A673 (cell line): ENCODE measurements around the gene IKBIP. TPM values are rescaled to one million over a fixed set of nuclear protein-coding genes. Genes with fewer than 3 reads are reported as not detected.

ENCODE experiments used
- BruUV-seq: library from RNA; stranded (reverse); fragments of 400-500 nt; replicated peaks from 2 replicates; lab custom pipeline; 2021; lab: Mats Ljungman, UMichigan
- CTCF ChIA-PET: fragments of 300-600 bp; sonication (Branson Sonifier 250); formaldehyde crosslinking; loops from one replicate; lab custom pipeline; 2022; ENCODE audit warnings: antibody characterized with exemption; lab: Charles Lee
- POLR2A ChIA-PET: fragments of 300-600 bp; sonication (Branson Sonifier 250); formaldehyde crosslinking; loops from one replicate; lab custom pipeline; 2022; ENCODE audit warnings: antibody characterized with exemption; ENCODE audit not compliant: low non-redundant PET; lab: Charles Lee
- DNase-seq: peaks from one replicate; pipeline ENCODE4 v3.0.0-alpha.2; 2015; ENCODE audit warnings: low spot score
- H3K27ac ChIP-seq: fragments of 200-600 bp; sonication (generic); 2 replicates; pipeline ENCODE4 v1.5.1; 2016; ENCODE audit warnings: mixed run types, low read depth, mild to moderate bottlenecking, mixed read lengths, antibody characterized with exemption, low read length; ENCODE audit not compliant: poor library complexity, severe bottlenecking
- H3K27me3 ChIP-seq: fragments of 200-600 bp; sonication (generic); replicated peaks from 2 replicates; pipeline ENCODE4 v1.6.1; 2017; ENCODE audit warnings: mixed run types, low read depth, mild to moderate bottlenecking, mixed read lengths, antibody characterized with exemption, low read length; ENCODE audit not compliant: insufficient read depth, poor library complexity
- H3K36me3 ChIP-seq: fragments of 200-600 bp; sonication (generic); 2 replicates; pipeline ENCODE4 v1.6.1; 2016; ENCODE audit warnings: mixed run types, mild to moderate bottlenecking, mixed read lengths, antibody characterized with exemption, low read length; ENCODE audit not compliant: insufficient read depth, poor library complexity, severe bottlenecking
- H3K4me1 ChIP-seq: fragments of 200-600 bp; sonication (generic); 2 replicates; pipeline ENCODE4 v1.6.1; 2017; ENCODE audit warnings: mixed run types, mild to moderate bottlenecking, mixed read lengths, antibody characterized with exemption, low read length; ENCODE audit not compliant: insufficient read depth, poor library complexity, severe bottlenecking
- H3K4me3 ChIP-seq: fragments of 200-600 bp; sonication (generic); 2 replicates; pipeline ENCODE4 v1.5.1; 2016; ENCODE audit warnings: low read depth, mixed run types, mild to moderate bottlenecking, mixed read lengths, low read length; ENCODE audit not compliant: poor library complexity, severe bottlenecking
- H3K9me3 ChIP-seq: fragments of 200-600 bp; sonication (generic); 2 replicates; pipeline ENCODE4 v1.6.1; 2016; ENCODE audit warnings: mixed run types, low read depth, mild to moderate bottlenecking, mixed read lengths, antibody characterized with exemption, low read length; ENCODE audit not compliant: poor library complexity, severe bottlenecking
- EZH2 ChIP-seq: fragments of 200-600 bp; sonication (generic); IDR thresholded peaks from 2 replicates; pipeline ENCODE4 v1.6.1; 2017; ENCODE audit warnings: borderline replicate concordance, low read depth, mild to moderate bottlenecking, mixed read lengths, antibody characterized with exemption, low read length; ENCODE audit not compliant: poor library complexity, severe bottlenecking
- intact Hi-C: fragments of 100-400 bp; cut with micrococcal nuclease; formaldehyde crosslinking; loops from one replicate; pipeline ENCODE4 v1.10.0; 2022; ENCODE audit not compliant: unreplicated experiment
- total RNA-seq: library from RNA; stranded (reverse); gene quantifications from 2 replicates; pipeline ENCODE4 v1.2.3, GENCODE V29; 2021
- TF ChIP-seq, protein P1 (sequence below): fragments of 300-800, 200-600 bp; sonication (generic); conservative IDR thresholded peaks from 2 replicates; pipeline ENCODE4 v1.5.1; 2017; ENCODE audit warnings: low read depth, mild to moderate bottlenecking, antibody characterized with exemption, low read length, moderate library complexity, mixed read lengths

Gene IKBIP
- total RNA-seq, 1 experiment from 2014 or later = 23.2 TPM

DNA sequence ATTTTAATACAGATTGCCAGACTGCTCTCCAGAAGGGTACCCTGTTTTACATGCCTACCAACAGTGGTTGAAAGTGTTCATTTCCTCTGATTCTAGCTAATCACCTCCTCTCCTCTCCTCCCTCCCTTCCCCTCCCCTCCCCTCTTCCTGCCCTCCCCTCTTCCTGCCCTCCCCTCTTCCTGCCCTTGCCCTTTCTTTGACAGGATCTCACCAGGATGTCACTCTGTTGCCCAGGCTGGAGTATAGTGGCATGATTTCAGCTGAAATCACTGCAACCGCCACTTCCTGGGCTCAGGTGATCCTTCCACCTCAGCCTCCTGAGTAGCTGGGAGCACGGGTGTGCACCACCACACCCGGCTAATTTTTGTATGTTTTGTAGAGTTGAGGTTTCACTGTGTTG, 25.2 kb upstream of the IKBIP start:
- CTCF ChIA-PET = no interaction called here
- TF ChIP-seq, protein P1, sequence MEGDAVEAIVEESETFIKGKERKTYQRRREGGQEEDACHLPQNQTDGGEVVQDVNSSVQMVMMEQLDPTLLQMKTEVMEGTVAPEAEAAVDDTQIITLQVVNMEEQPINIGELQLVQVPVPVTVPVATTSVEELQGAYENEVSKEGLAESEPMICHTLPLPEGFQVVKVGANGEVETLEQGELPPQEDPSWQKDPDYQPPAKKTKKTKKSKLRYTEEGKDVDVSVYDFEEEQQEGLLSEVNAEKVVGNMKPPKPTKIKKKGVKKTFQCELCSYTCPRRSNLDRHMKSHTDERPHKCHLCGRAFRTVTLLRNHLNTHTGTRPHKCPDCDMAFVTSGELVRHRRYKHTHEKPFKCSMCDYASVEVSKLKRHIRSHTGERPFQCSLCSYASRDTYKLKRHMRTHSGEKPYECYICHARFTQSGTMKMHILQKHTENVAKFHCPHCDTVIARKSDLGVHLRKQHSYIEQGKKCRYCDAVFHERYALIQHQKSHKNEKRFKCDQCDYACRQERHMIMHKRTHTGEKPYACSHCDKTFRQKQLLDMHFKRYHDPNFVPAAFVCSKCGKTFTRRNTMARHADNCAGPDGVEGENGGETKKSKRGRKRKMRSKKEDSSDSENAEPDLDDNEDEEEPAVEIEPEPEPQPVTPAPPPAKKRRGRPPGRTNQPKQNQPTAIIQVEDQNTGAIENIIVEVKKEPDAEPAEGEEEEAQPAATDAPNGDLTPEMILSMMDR = no peak
- TF ChIP-seq EZH2 = no peak
- DNase-seq = peak; percentile 7
- no peaks in the 10 kb centered on the region for H3K27me3 ChIP-seq
- POLR2A ChIA-PET = no interaction called here
- no peaks in the 10 kb centered on the region for H3K9me3 ChIP-seq
- BruUV-seq = no TSS peak
- H3K27ac ChIP-seq = no peak overlapping the region
- H3K36me3 ChIP-seq = peaks cover 9% of the 10 kb centered on the region
- no peak overlapping the region for H3K4me3 ChIP-seq
- intact Hi-C loops = no loop called here
- H3K4me1 ChIP-seq = no peaks in the 10 kb centered on the region

GRCh38 chr12:98660521-98660920, 15.9 kb upstream of the IKBIP start:
- H3K4me1 ChIP-seq = no peaks in the 10 kb centered on the region
- H3K9me3 ChIP-seq = no peaks in the 10 kb centered on the region
- no peaks in the 10 kb centered on the region for H3K27me3 ChIP-seq
- TF ChIP-seq, protein P1 = no peak
- no peak for TF ChIP-seq EZH2
- intact Hi-C loops = no loop called here
- DNase-seq = no peak
- H3K36me3 ChIP-seq = peaks cover 33% of the 10 kb centered on the region
- BruUV-seq = no TSS peak
- ChIA-PET CTCF (no interaction called here), POLR2A (no interaction called here)
- H3K27ac ChIP-seq = no peak overlapping the region
- H3K4me3 ChIP-seq = no peak overlapping the region

GRCh38 chr12:98656289-98657101, 11.9 kb upstream of the IKBIP start:
- Histone ChIP-seq H3K4me3 (no peak overlapping the region), H3K36me3 (peaks cover 17% of the 10 kb centered on the region), H3K27ac (no peak overlapping the region), H3K4me1 (no peaks in the 10 kb centered on the region), H3K9me3 (no peaks in the 10 kb centered on the region), H3K27me3 (no peaks in the 10 kb centered on the region)
- no TSS peak for BruUV-seq
- ChIA-PET POLR2A (no interaction called here), CTCF (no interaction called here)
- intact Hi-C loops = no loop called here
- TF ChIP-seq, protein P1 = no peak
- no peak for TF ChIP-seq EZH2
- DNase-seq = no peak
